MM.1S (cell line): Measurements from ENCODE around the gene MYO1F.
"Not testable (repeated sequence)": the region's sequence is repeated elsewhere in the genome, so short reads cannot be mapped to it uniquely, and the experiment has no call there.

Experiments used
- DNase-seq: peaks from one replicate; pipeline ENCODE4 v3.0.0-alpha.2; 2015
- H2AFZ ChIP-seq: fragments of 300-600 bp; sonication (generic); 2 replicates; pipeline ENCODE4 v1.6.0; 2016; ENCODE audit warnings: antibody characterized with exemption, low read length
- H3F3A ChIP-seq: fragments of 300-600 bp; sonication (generic); 2 replicates; pipeline ENCODE4 v1.6.1; 2016; ENCODE audit warnings: mild to moderate bottlenecking, antibody characterized with exemption, low read length, moderate library complexity, mixed read lengths; ENCODE audit not compliant: insufficient read depth
- H3K27ac ChIP-seq: fragments of 300-600 bp; sonication (generic); 2 replicates; pipeline ENCODE4 v1.5.1; 2016; ENCODE audit warnings: mild to moderate bottlenecking, low read length
- H3K27me3 ChIP-seq: fragments of 300-600 bp; sonication (generic); replicated peaks from 2 replicates; pipeline ENCODE4 v1.6.0; 2016; ENCODE audit warnings: low read length; ENCODE audit not compliant: insufficient read depth
- H3K36me3 ChIP-seq: fragments of 300-600 bp; sonication (generic); replicated peaks from 2 replicates; pipeline ENCODE4 v1.6.1; 2016; ENCODE audit warnings: mild to moderate bottlenecking, low read length, mixed read lengths; ENCODE audit not compliant: insufficient read depth
- H3K4me1 ChIP-seq: fragments of 300-600 bp; sonication (generic); 2 replicates; pipeline ENCODE4 v1.6.1; 2016; ENCODE audit warnings: low read length, mixed read lengths
- H3K4me2 ChIP-seq: fragments of 300-600 bp; sonication (generic); 2 replicates; pipeline ENCODE4 v1.6.0; 2016; ENCODE audit warnings: low read depth, low read length
- H3K4me3 ChIP-seq: fragments of 300-600 bp; sonication (generic); 2 replicates; pipeline ENCODE4 v1.5.1; 2016; ENCODE audit warnings: low read length, mixed read lengths
- H3K79me2 ChIP-seq: fragments of 300-600 bp; sonication (generic); 2 replicates; pipeline ENCODE4 v1.6.1; 2016; ENCODE audit warnings: mixed run types, low read length, mixed read lengths
- H3K9ac ChIP-seq: fragments of 300-600 bp; sonication (generic); 2 replicates; pipeline ENCODE4 v1.6.1; 2016; ENCODE audit warnings: low read length, mixed read lengths
- H3K9me2 ChIP-seq: fragments of 300-600 bp; sonication (generic); replicated peaks from 2 replicates; pipeline ENCODE4 v1.6.1; 2016; ENCODE audit warnings: mild to moderate bottlenecking, low read length, mixed read lengths; ENCODE audit not compliant: insufficient read depth
- H3K9me3 ChIP-seq: fragments of 300-600 bp; sonication (generic); replicated peaks from 2 replicates; pipeline ENCODE4 v1.6.1; 2016; ENCODE audit warnings: mild to moderate bottlenecking, low read length, mixed read lengths; ENCODE audit not compliant: insufficient read depth
- H4K20me1 ChIP-seq: fragments of 300-600 bp; sonication (generic); 2 replicates; pipeline ENCODE4 v1.6.1; 2016; ENCODE audit warnings: mild to moderate bottlenecking, low read length, moderate library complexity, mixed read lengths; ENCODE audit not compliant: insufficient read depth
- CTCF ChIP-seq: fragments of 300-600 bp; sonication (generic); IDR thresholded peaks from 2 replicates; pipeline ENCODE4 v1.5.1; 2016; ENCODE audit warnings: antibody characterized with exemption, low read length, mixed read lengths
- EZH2 ChIP-seq: fragments of 300-600 bp; sonication (generic); optimal IDR thresholded peaks from 2 replicates; pipeline ENCODE3; 2017; ENCODE audit warnings: low read depth, mild to moderate bottlenecking, antibody characterized with exemption, low read length, mixed read lengths
- EZH2phosphoT487 ChIP-seq: fragments of 300-600 bp; sonication (generic); IDR thresholded peaks from 2 replicates; pipeline ENCODE4 v1.6.1; 2018; ENCODE audit warnings: antibody characterized with exemption, low read length

Gene MYO1F

DNA sequence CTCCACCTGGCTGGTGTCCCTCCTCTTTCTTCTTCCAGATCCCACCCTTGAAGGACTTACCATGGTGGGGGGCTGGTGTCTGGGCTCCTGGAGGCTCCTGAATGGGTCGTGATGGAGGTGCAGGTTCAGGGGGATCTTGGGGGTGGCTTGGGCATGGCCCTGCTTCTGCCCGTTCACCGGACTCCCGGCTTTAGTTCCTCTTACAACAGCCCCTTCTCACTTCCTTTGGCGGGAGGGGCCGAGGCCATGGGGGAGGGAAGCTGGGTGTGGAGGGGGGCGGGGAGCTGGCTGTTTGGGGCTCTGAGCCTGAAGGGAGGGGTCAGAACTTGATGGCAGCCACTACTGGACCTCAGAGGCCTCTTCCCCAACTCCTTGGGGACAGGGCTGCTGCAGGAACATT, at the start of gene MYO1F:
MYO1F (minus strand) TSS at position 196 of the 400 bp plus-strand sequence; CDS start at position 63, 133 bp downstream.
- Histone ChIP-seq H3K4me2 (peak within 1 kb of the TSS; percentile 43; the same call in 1 of the 2 replicates), H3K4me1 (peaks cover 6% of the 10 kb centered on the region; the same call in 1 of the 2 replicates), H3K9me3 (no peaks in the 10 kb centered on the region), H4K20me1 (no peaks in the 10 kb centered on the region), H3K27ac (no peak within 1 kb of the TSS), H3F3A (no peaks in the 10 kb centered on the region), H2AFZ (no peak within 1 kb of the TSS), H3K27me3 (peaks cover 64% of the 10 kb centered on the region), H3K79me2 (no peaks in the 10 kb centered on the region), H3K4me3 (no peak within 1 kb of the TSS; the same call in 1 of the 2 replicates), H3K36me3 (no peaks in the 10 kb centered on the region), H3K9ac (no peak within 1 kb of the TSS), H3K9me2 (no peaks in the 10 kb centered on the region)
- TF ChIP-seq EZH2phosphoT487 (no peak), CTCF (no peak), EZH2 (no peak)
- DNase-seq, result no peak

GRCh38 chr19:8626842-8627241, 49.6 kb upstream of the MYO1F start:
- DNase-seq, result no peak
- no peak overlapping the region for H3K27ac ChIP-seq
- no peak for TF ChIP-seq CTCF
- TF ChIP-seq EZH2phosphoT487, result no peak
- no peak for TF ChIP-seq EZH2
- no peak overlapping the region for H3K4me3 ChIP-seq
- no peak overlapping the region for H2AFZ ChIP-seq
- no peaks in the 10 kb centered on the region for H3K36me3 ChIP-seq
- no peaks in the 10 kb centered on the region for H3K79me2 ChIP-seq
- H3K9me2 ChIP-seq, result no peaks in the 10 kb centered on the region
- peaks cover 35% of the 10 kb centered on the region for H3K27me3 ChIP-seq
- H3K9ac ChIP-seq, result no peak overlapping the region
- no peaks in the 10 kb centered on the region for H3K9me3 ChIP-seq
- no peaks in the 10 kb centered on the region for H4K20me1 ChIP-seq
- H3K4me2 ChIP-seq, result no peak overlapping the region
- no peaks in the 10 kb centered on the region for H3F3A ChIP-seq
- no peaks in the 10 kb centered on the region for H3K4me1 ChIP-seq

GRCh38 chr19:8622886-8623285, 45.6 kb upstream of the MYO1F start:
- H3K79me2 ChIP-seq, H3F3A ChIP-seq, H3K36me3 ChIP-seq, H2AFZ ChIP-seq, DNase-seq, H3K9ac ChIP-seq, H3K9me3 ChIP-seq, H3K4me2 ChIP-seq, H4K20me1 ChIP-seq, H3K4me1 ChIP-seq, H3K9me2 ChIP-seq, H3K27ac ChIP-seq, H3K4me3 ChIP-seq: not testable (repeated sequence)
- peak; percentile 7; the same call in 1 of the 2 replicates for TF ChIP-seq CTCF
- peaks cover 55% of the 10 kb centered on the region for H3K27me3 ChIP-seq
